Esophagus muscularis mucosa (tissue), 4 donors: ENCODE results near the gene KLHL25.

Experiments
- EP300 ChIP-seq: sonication (generic); formaldehyde crosslinking; IDR thresholded peaks from one replicate; pipeline ENCODE4 v1.6.1; 2017; ENCODE audit warnings: antibody characterized with exemption
- POLR2A ChIP-seq: fragments of 450-650 bp; IDR thresholded peaks from one replicate; pipeline ENCODE4 v1.6.1; 2017; ENCODE audit warnings: antibody characterized with exemption, moderate library complexity, mild to moderate bottlenecking, low read depth
- POLR2AphosphoS5 ChIP-seq, 2 donors: sonication (generic); formaldehyde crosslinking; IDR thresholded peaks; one replicate each; pipeline ENCODE4 v1.6.1; 2017; ENCODE audit warnings: antibody characterized with exemption in 2 of 2
- TF ChIP-seq, protein P1 (sequence below), 3 experiments: fragments of 200-600 bp in 2 of 3; fragments of 450-650 bp in 1 of 3; sonication (generic) in 2 of 3; IDR thresholded peaks; one replicate each; pipeline ENCODE4 v1.5.1; 2017 to 2019; ENCODE audit warnings: antibody characterized with exemption in 3 of 3, mild to moderate bottlenecking in 2 of 3, moderate library complexity in 1 of 3

DNA sequence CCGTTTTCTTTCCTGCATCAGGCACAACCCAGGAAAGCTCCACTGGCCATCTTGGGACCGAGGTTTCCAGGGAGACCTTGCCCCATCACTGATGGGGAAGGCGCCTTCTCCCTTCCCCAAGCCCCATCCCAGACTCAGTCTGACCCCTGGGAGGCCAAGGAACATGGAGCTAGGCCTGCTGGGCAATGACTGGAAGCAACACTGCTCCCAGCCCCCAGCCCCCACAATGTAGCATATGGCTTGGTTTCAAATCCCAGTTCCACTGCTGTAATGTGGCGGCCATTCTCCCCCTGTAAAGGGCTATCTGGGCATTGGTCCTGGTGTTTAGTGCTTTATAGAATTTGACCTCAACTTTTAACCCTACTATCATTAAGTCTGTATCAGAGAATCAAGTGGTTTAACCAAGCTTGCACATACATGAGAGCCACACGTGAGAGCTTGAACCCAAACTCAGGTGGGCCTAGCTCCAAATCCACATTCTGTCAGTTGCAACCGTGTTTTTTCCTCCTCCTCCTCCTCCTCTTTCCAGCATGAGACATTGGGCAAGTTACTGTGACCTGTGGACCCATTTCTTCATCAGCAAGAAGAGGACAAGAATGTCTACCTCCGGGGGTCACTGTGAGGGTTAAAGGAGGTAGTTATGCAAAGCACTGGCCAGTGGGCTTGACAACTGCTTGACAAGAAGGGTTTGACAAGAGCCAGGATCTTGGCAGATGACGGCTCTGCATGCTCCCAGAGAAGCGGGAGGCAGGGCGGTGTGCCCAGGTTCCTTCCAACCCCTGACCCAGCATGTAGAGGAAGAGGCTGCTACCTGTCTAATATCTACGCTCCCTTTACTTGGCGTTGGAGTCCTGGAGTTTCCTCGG is 37.4 kb downstream of the KLHL25 start:
- no peak for TF ChIP-seq EP300
- TF ChIP-seq, protein P1, sequence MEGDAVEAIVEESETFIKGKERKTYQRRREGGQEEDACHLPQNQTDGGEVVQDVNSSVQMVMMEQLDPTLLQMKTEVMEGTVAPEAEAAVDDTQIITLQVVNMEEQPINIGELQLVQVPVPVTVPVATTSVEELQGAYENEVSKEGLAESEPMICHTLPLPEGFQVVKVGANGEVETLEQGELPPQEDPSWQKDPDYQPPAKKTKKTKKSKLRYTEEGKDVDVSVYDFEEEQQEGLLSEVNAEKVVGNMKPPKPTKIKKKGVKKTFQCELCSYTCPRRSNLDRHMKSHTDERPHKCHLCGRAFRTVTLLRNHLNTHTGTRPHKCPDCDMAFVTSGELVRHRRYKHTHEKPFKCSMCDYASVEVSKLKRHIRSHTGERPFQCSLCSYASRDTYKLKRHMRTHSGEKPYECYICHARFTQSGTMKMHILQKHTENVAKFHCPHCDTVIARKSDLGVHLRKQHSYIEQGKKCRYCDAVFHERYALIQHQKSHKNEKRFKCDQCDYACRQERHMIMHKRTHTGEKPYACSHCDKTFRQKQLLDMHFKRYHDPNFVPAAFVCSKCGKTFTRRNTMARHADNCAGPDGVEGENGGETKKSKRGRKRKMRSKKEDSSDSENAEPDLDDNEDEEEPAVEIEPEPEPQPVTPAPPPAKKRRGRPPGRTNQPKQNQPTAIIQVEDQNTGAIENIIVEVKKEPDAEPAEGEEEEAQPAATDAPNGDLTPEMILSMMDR (IDR thresholded peaks at IDR 0.05): no peak
- no peak for TF ChIP-seq POLR2A
- TF ChIP-seq POLR2AphosphoS5 (IDR thresholded peaks at IDR 0.05): no peak
